K562 (cell line): ENCODE measurements around the gene IFTAP. TPM values are rescaled to one million over a fixed set of nuclear protein-coding genes. Genes with fewer than 3 reads are reported as not detected.

Experiments used
- ATAC-seq: fragments of 200-7000 bp; cut with Tn5 transposase; 3 replicates; pipeline ENCODE4 v1.9.1; 2020; ENCODE audit warnings: moderate library complexity
- BruUV-seq: library from RNA; stranded (reverse); fragments of 400-500 nt; replicated peaks from 2 replicates; lab custom pipeline; 2021; lab: Mats Ljungman, UMichigan
- CTCF ChIA-PET: fragments of 300-600 bp; formaldehyde crosslinking; extraction: SDS; loops from one replicate; lab custom pipeline; 2021; ENCODE audit warnings: low intra/inter-chr PET ratio; lab: Yijun Ruan, JAX
- POLR2A ChIA-PET: fragments of 300-600, 350-650 bp; sonication (Branson Sonifier 250); formaldehyde crosslinking; extraction: SDS; loops from one replicate; lab custom pipeline; 2021; ENCODE audit warnings: antibody characterized with exemption, inconsistent platforms; lab: Yijun Ruan, JAX
- DNase-seq, 4 experiments: peaks; one replicate each; pipeline versions ENCODE4 v3.0.0 to v3.0.0-alpha.2; 2011 to 2018; ENCODE audit warnings: low spot score in 3 of 4, mixed read lengths in 3 of 4; ENCODE audit errors: extremely low read depth in 1 of 4
- FAIRE-seq: peaks from 2 replicates; lab custom pipeline; 2011; peaks lifted over from hg19 to GRCh38; lab: Jason Lieb, UNC
- H2AFZ ChIP-seq: 2 replicates; pipeline ENCODE4 v1.6.0; 2011; ENCODE audit warnings: low read depth, low read length, control low read depth, inconsistent platforms
- H3K27ac ChIP-seq: fragments of 200-600 bp; 3 replicates; pipeline ENCODE4 v1.8.0; 2011; ENCODE audit warnings: low read depth, mild to moderate bottlenecking, control low read depth, inconsistent platforms, low read length, moderate library complexity, mixed read lengths; ENCODE audit errors: extremely low read depth
- H3K27me3 ChIP-seq, 2 experiments: fragments of 300-600 bp in 1 of 2; 2 replicates in 1 of 2; 3 replicates in 1 of 2; pipeline versions ENCODE4 v1.6.0 to v1.8.0; 2011; ENCODE audit warnings: inconsistent platforms in 2 of 2, low read length in 2 of 2, mild to moderate bottlenecking in 1 of 2, mixed read lengths in 1 of 2, moderate library complexity in 1 of 2; ENCODE audit not compliant: control insufficient read depth in 2 of 2, insufficient read depth in 2 of 2
- H3K36me3 ChIP-seq: fragments of 300-600 bp; 3 replicates; pipeline ENCODE4 v1.8.0; 2011; ENCODE audit warnings: mild to moderate bottlenecking, low read length, inconsistent platforms; ENCODE audit not compliant: control insufficient read depth, insufficient read depth
- H3K4me1 ChIP-seq, 2 experiments: fragments of 200-600 bp in 1 of 2; replicated peaks in 1 of 2; 2 replicates in 1 of 2; 3 replicates in 1 of 2; pipeline versions ENCODE4 v1.5.1 to v1.8.0; 2011; ENCODE audit warnings: inconsistent platforms in 2 of 2, low read length in 2 of 2, mild to moderate bottlenecking in 1 of 2, mixed read lengths in 1 of 2, moderate library complexity in 1 of 2; ENCODE audit not compliant: control insufficient read depth in 2 of 2, insufficient read depth in 2 of 2
- H3K4me2 ChIP-seq: 2 replicates; pipeline ENCODE4 v1.6.1; 2011; ENCODE audit warnings: low read length, control low read depth, inconsistent platforms, mixed read lengths; ENCODE audit not compliant: insufficient read depth
- H3K4me3 ChIP-seq: fragments of 200-600 bp; sonication (generic), shearing (Covaris generic); 2 replicates; pipeline ENCODE4 v1.5.1; 2016; ENCODE audit warnings: control low read depth, inconsistent platforms
- H3K79me2 ChIP-seq: fragments of 200-600 bp; 3 replicates; pipeline ENCODE4 v1.8.0; 2011; ENCODE audit warnings: low read length, inconsistent platforms; ENCODE audit not compliant: control insufficient read depth, insufficient read depth
- H3K9ac ChIP-seq, 2 experiments: 2 replicates each; pipeline versions ENCODE4 v1.6.0 to v1.6.1; 2011; ENCODE audit warnings: low read depth in 2 of 2, low read length in 2 of 2, control low read depth in 1 of 2, inconsistent platforms in 1 of 2, mild to moderate bottlenecking in 1 of 2, mixed read lengths in 1 of 2; ENCODE audit not compliant: insufficient read depth in 1 of 2
- H3K9me1 ChIP-seq: one replicate; pipeline ENCODE4 v1.6.0; 2011; ENCODE audit warnings: inconsistent platforms, mild to moderate bottlenecking, low read length, moderate library complexity; ENCODE audit not compliant: control insufficient read depth, insufficient read depth
- H3K9me3 ChIP-seq: replicated peaks from 2 replicates; pipeline ENCODE4 v1.5.1; 2011; ENCODE audit warnings: low read depth, low read length, inconsistent platforms; ENCODE audit not compliant: control insufficient read depth, insufficient read depth
- H4K20me1 ChIP-seq: replicated peaks from 2 replicates; pipeline ENCODE4 v1.6.1; 2011; ENCODE audit warnings: low read length, inconsistent platforms, mixed read lengths; ENCODE audit not compliant: control insufficient read depth, insufficient read depth
- BRF1 ChIP-seq: IDR thresholded peaks from 3 replicates; pipeline ENCODE4 v1.6.1; 2011; ENCODE audit warnings: borderline replicate concordance, mild to moderate bottlenecking; ENCODE audit not compliant: insufficient read length; ENCODE audit errors: extremely low read depth
- CBX1 ChIP-seq: sonication (generic); IDR thresholded peaks from 2 replicates; pipeline ENCODE4 v1.6.1; 2016; ENCODE audit warnings: antibody characterized with exemption, low read depth, mild to moderate bottlenecking
- FOXJ3 ChIP-seq: sonication (generic); formaldehyde crosslinking; IDR thresholded peaks from 2 replicates; pipeline ENCODE4 v1.4.0; 2020; ENCODE audit warnings: mild to moderate bottlenecking, missing genetic modification reagents
- L3MBTL2 ChIP-seq: fragments of 450-650 bp; IDR thresholded peaks from 2 replicates; pipeline ENCODE4 v1.6.1; 2016; ENCODE audit warnings: mild to moderate bottlenecking, moderate library complexity
- PHF20 ChIP-seq: fragments of 450-650 bp; IDR thresholded peaks from 2 replicates; pipeline ENCODE4 v1.6.1; 2018; ENCODE audit not compliant: partially characterized antibody
- RFX5 ChIP-seq: IDR thresholded peaks from 2 replicates; pipeline ENCODE4 v1.6.1; 2011; ENCODE audit warnings: low read depth, mild to moderate bottlenecking, improper control_type of control experiment, low read length
- RUNX1 ChIP-seq: sonication (generic); IDR thresholded peaks from 2 replicates; pipeline ENCODE4 v1.6.1; 2016; ENCODE audit warnings: antibody characterized with exemption, low read depth
- SMAD2 ChIP-seq: fragments of 150-350 bp; IDR thresholded peaks from 2 replicates; pipeline ENCODE4 v1.6.1; 2014; ENCODE audit warnings: low read depth, mild to moderate bottlenecking, low read length
- SMARCA4 ChIP-seq: fragments of 450-650 bp; IDR thresholded peaks from 2 replicates; pipeline ENCODE4 v1.6.1; 2016
- SRSF3 ChIP-seq: fragments of 200-400 bp; formaldehyde crosslinking; IDR thresholded peaks from 2 replicates; pipeline ENCODE4 v1.6.1; 2016; ENCODE audit warnings: mild to moderate bottlenecking, low read length, moderate library complexity; ENCODE audit not compliant: insufficient read depth
- ZKSCAN1 ChIP-seq: fragments of 150-350 bp; IDR thresholded peaks from 2 replicates; pipeline ENCODE4 v1.6.1; 2016; ENCODE audit warnings: low read depth, low read length
- ZNF23 ChIP-seq: fragments of 250-450 bp; sonication (Bioruptor Pico); IDR thresholded peaks from 2 replicates; pipeline ENCODE4 v1.4.0; 2020; ENCODE audit warnings: mild to moderate bottlenecking
- ZNF551 ChIP-seq: fragments of 250-450 bp; sonication (Bioruptor Pico); IDR thresholded peaks from 2 replicates; pipeline ENCODE4 v1.5.0; 2021; ENCODE audit warnings: mild to moderate bottlenecking, moderate library complexity
- ZNF77 ChIP-seq: fragments of 250-450 bp; sonication (Bioruptor Pico); IDR thresholded peaks from 2 replicates; pipeline ENCODE4 v1.5.0; 2020
- WGBS: fragments of 100-300 bp; shearing (Covaris generic); methylation state at CpG from one replicate; pipeline ENCODE4 v1.1.6; 2016; ENCODE audit warnings: low coverage, mixed read lengths; ENCODE audit not compliant: insufficient coverage; ENCODE audit errors: missing lambda C conversion rate; 5-methylcytosine and 5-hydroxymethylcytosine counted together
- in situ Hi-C: fragments of 300-500 bp; cut with MboI; formaldehyde crosslinking; loops from 4 replicates; pipeline ENCODE4 v1.15.0; 2018; ENCODE audit warnings: inconsistent platforms, mixed read lengths
- intact Hi-C: fragments of 100-400 bp; cut with micrococcal nuclease; formaldehyde crosslinking; loops from 2 replicates; pipeline ENCODE4 v1.14.2; 2022
- polyA plus RNA-seq, 8 experiments: library from polyadenylated mRNA; depleted of rRNA in 4 of 8; stranded (reverse) in 5 of 8; unstranded in 3 of 8; fragments of >200 nt; fragmentation: Nextera tagmentation in 2 of 8; fragmentation: Illumina TruSeq in 1 of 8; extraction: Ambion mirVana in 2 of 8; extraction: Trizol in 1 of 8; gene quantifications; 2 replicates each; pipeline versions ENCODE4 v1.2.1 to v1.2.3, GENCODE V29; 2011 to 2014; ENCODE audit warnings: inconsistent platforms in 1 of 8, missing spikeins in 1 of 8
- total RNA-seq, 7 experiments: library from RNA; depleted of rRNA in 6 of 7; stranded (reverse); fragments of >200 nt in 6 of 7; fragmentation: Illumina TruSeq in 2 of 7; extraction: Trizol in 2 of 7; gene quantifications; 2 replicates each; pipeline versions ENCODE4 v1.2.1 to v1.2.3, GENCODE V29; 2011 to 2021; ENCODE audit warnings: low replicate concordance in 1 of 7
- TF ChIP-seq, protein P1 (sequence below), 2 experiments: fragments of 450-650 bp in 1 of 2; IDR thresholded peaks; 2 replicates each; pipeline ENCODE4 v1.6.1; 2011 to 2017; ENCODE audit warnings: low read depth in 2 of 2, antibody characterized with exemption in 1 of 2, borderline replicate concordance in 1 of 2, low read length in 1 of 2, mild to moderate bottlenecking in 1 of 2, mixed read lengths in 1 of 2; ENCODE audit not compliant: control insufficient read depth in 1 of 2
- TF ChIP-seq, protein P2 (sequence below): fragments of 200-400 bp; formaldehyde crosslinking; IDR thresholded peaks from 2 replicates; pipeline ENCODE4 v1.6.1; 2017; ENCODE audit warnings: mild to moderate bottlenecking, low read depth, low read length, moderate library complexity

The IFTAP gene
- total and polyA plus RNA-seq, 9 of the 15 experiments (the other 6 are each of a cell fraction or from before 2014, with no cell fraction given), result 9.2 to 30.0 (median 17.0) TPM

GRCh38 chr11:36574486-36574885 is 19.8 kb upstream of the IFTAP start (continued):
- TF ChIP-seq, protein P1, sequence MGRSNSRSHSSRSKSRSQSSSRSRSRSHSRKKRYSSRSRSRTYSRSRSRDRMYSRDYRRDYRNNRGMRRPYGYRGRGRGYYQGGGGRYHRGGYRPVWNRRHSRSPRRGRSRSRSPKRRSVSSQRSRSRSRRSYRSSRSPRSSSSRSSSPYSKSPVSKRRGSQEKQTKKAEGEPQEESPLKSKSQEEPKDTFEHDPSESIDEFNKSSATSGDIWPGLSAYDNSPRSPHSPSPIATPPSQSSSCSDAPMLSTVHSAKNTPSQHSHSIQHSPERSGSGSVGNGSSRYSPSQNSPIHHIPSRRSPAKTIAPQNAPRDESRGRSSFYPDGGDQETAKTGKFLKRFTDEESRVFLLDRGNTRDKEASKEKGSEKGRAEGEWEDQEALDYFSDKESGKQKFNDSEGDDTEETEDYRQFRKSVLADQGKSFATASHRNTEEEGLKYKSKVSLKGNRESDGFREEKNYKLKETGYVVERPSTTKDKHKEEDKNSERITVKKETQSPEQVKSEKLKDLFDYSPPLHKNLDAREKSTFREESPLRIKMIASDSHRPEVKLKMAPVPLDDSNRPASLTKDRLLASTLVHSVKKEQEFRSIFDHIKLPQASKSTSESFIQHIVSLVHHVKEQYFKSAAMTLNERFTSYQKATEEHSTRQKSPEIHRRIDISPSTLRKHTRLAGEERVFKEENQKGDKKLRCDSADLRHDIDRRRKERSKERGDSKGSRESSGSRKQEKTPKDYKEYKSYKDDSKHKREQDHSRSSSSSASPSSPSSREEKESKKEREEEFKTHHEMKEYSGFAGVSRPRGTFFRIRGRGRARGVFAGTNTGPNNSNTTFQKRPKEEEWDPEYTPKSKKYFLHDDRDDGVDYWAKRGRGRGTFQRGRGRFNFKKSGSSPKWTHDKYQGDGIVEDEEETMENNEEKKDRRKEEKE (IDR thresholded peaks at IDR 0.05; ENCODE audit: borderline replicate concordance in 1 of 2, control insufficient read depth in 1 of 2, low read depth in 2 of 2, low read length in 1 of 2), result no peak
- TF ChIP-seq ZNF77 (CRISPR knock-in tag), result no peak

- Histone ChIP-seq H3K79me2 (no peaks in the 10 kb centered on the region), H3K27ac (no peak overlapping the region), H2AFZ (no peak overlapping the region), H3K4me2 (no peak overlapping the region), H4K20me1 (no peaks in the 10 kb centered on the region), H3K9ac (no peak overlapping the region), H3K9me3 (no peaks in the 10 kb centered on the region), H3K4me3 (no peak overlapping the region), H3K4me1 (no peaks in the 10 kb centered on the region), H3K36me3 (no peaks in the 10 kb centered on the region; the same call in 2 of the 3 replicates), H3K27me3 (peaks cover 0 to 3% of the 10 kb centered on the region in 2 experiments; a peak in 2 of 5 replicates), H3K9me1 (no peaks in the 10 kb centered on the region)
- 3% methylated on average over 2 of the region's 2 CpGs for WGBS
- ATAC-seq (no peak), DNase-seq (no peak), FAIRE-seq (no peak)
- in situ Hi-C loops (no loop called here), intact Hi-C loops (no loop called here)
- ChIA-PET POLR2A (no interaction called here), CTCF (no interaction called here)
- BruUV-seq, result no TSS peak
- TF ChIP-seq ZKSCAN1 (no peak), BRF1 (no peak), SRSF3 (no peak), RFX5 (no peak), L3MBTL2 (no peak), SMAD2 (no peak), SMARCA4 (no peak), RUNX1 (no peak), CBX1 (no peak), ZNF551 (no peak), FOXJ3 (CRISPR knock-in tag) (no peak), ZNF23 (CRISPR knock-in tag) (no peak), PHF20 (no peak)
- TF ChIP-seq, protein P2, sequence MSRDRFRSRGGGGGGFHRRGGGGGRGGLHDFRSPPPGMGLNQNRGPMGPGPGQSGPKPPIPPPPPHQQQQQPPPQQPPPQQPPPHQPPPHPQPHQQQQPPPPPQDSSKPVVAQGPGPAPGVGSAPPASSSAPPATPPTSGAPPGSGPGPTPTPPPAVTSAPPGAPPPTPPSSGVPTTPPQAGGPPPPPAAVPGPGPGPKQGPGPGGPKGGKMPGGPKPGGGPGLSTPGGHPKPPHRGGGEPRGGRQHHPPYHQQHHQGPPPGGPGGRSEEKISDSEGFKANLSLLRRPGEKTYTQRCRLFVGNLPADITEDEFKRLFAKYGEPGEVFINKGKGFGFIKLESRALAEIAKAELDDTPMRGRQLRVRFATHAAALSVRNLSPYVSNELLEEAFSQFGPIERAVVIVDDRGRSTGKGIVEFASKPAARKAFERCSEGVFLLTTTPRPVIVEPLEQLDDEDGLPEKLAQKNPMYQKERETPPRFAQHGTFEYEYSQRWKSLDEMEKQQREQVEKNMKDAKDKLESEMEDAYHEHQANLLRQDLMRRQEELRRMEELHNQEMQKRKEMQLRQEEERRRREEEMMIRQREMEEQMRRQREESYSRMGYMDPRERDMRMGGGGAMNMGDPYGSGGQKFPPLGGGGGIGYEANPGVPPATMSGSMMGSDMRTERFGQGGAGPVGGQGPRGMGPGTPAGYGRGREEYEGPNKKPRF, result no peak
Measured at GRCh38 chr11:36577373-36577772, 16.9 kb upstream of the IFTAP start.
